Measurements from ENCODE around the gene MEGF11. TPM values are rescaled to one million over a fixed set of nuclear protein-coding genes. Genes with fewer than 3 reads are reported as not detected.

MEGF11 gene
- polyA plus RNA-seq, 1 of the 3 experiments (the other 2 are of a cell fraction) = not detected

DNA sequence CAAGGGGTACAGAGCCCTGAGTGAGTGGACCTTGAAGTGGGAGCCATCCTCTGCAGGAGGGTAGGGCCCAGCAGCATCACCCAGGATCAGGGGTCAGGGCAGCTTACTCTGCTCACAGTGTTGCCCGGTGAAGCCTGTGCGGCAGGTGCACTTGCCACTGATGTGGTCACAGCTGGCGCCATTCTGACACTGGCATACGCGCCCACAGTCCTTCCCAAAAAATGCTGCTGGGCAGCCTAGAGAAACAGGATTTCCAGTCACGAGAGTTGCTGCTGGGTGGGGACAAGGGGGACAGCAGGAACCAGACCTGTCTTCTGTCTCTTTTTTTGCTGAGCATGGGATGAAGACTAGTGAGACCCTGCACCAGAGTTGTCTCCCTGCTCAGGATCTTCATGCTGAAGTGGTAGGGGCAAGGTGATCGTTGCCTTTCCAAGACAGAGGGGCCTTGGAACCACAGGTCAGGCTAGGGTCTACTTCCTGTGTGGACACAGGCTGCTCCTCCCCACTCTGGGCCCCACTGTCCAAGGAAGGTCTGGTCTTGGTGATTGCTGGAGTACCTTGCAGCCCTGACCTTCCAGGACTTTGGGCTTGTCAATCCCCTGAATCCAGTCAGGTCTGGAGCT is 337.4 kb downstream of the MEGF11 start:
- H3K27ac ChIP-seq (ENCODE audit: low read depth in 2 of 2, low read length in 1 of 2) = no peak overlapping the region
- H3K4me1 ChIP-seq (ENCODE audit: control insufficient read depth in 1 of 2, insufficient read depth in 2 of 2, low read depth in 1 of 2, low read length in 1 of 2) = peaks cover 0 to 17% of the 10 kb centered on the region in 2 experiments; a peak in 1 of 4 replicates
- CTCF ChIA-PET = interaction anchor here (0.6 to 4.1 kb wide), 44 partner anchors 9 to 582 kb away, joined by 3 to 40 read pairs (median 4); partner anchors contain the start of gene SNAPC5
- no peaks in the 10 kb centered on the region for H3K9me2 ChIP-seq
- TF ChIP-seq PBX3 (IDR thresholded peaks at IDR 0.05) (no peak), IRF3 (IDR thresholded peaks at IDR 0.05; ENCODE audit: low read depth, low read length) (no peak)
- H3K4me2 ChIP-seq = no peak overlapping the region
- no peaks in the 10 kb centered on the region for H3K27me3 ChIP-seq (ENCODE audit: insufficient read depth)
- no peak overlapping the region for H2AFZ ChIP-seq (ENCODE audit: low read depth)
- no peaks in the 10 kb centered on the region for H4K20me1 ChIP-seq (ENCODE audit: insufficient read depth)
- H3K9ac ChIP-seq = no peak overlapping the region
- H3F3A ChIP-seq (replicated peaks; ENCODE audit: insufficient read depth) = no peaks in the 10 kb centered on the region
- POLR2A ChIA-PET = interaction anchor here (0.6 to 0.8 kb wide), 2 partner anchors 16 to 331 kb away, joined by 3 read pairs; no protein-coding TSS in a partner anchor
- H3K36me3 ChIP-seq (replicated peaks in 1 of 2; ENCODE audit: control insufficient read depth in 1 of 2, insufficient read depth in 2 of 2, low read length in 1 of 2) = peaks cover 0 to 9% of the 10 kb centered on the region in 2 experiments
- DNase-seq = no peak
- H3K9me3 ChIP-seq = no peaks in the 10 kb centered on the region
- no peaks in the 10 kb centered on the region for H3K79me2 ChIP-seq (ENCODE audit: insufficient read depth)
- H3K4me3 ChIP-seq (ENCODE audit: low read depth in 2 of 2, low read length in 1 of 2) = no peak overlapping the region
- WGBS (ENCODE audit: low lambda C conversion rate) = 17% methylated on average over 1 of the region's 7 CpGs

DNA sequence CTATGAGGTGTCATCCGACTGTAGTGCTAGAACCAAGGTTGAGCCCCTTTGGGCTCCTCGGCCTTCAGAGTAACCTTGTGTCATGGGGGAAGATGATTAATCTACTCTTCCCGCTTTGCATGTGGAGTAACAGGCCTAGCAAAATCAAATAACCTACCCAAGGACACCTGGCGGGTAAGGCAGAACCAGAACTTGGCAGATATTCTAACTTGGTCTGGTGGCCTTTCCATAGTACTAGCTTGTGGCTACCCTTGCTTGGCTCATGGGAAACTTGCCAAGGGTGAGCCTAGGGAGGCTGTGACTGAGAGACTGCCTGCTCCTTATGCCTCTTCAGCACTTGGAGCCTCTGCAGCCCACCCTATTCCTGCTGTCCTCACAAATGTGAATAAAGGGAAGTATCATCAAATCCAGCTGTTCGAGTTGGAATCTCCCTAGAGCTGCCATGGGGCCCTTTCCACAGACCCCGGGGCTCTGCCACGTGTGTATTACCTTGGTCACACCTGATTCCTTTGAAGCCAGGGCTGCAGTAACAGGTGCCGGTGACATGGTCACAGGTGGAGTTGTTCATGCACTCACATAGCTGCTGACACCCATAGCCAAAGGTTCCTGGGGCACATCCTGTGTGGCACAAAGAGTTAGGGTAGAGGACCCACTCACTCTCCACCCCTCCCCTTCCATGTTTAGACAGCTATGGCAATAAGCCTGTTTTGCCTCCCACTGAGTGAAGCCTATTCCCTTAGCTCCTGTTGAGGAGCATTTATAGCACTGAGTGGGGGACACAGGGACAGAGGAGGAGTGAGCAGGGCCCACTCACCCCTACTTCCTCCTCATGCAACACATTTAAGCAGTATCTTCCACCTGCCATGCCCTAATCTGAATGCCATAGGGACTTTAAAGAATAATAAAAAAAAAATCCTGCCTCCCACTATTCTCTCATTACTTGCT is 338.3 kb downstream of the MEGF11 start:
- no peaks in the 10 kb centered on the region for H4K20me1 ChIP-seq (ENCODE audit: insufficient read depth)
- peaks cover 0 to 14% of the 10 kb centered on the region in 2 experiments for H3K36me3 ChIP-seq (replicated peaks in 1 of 2; ENCODE audit: control insufficient read depth in 1 of 2, insufficient read depth in 2 of 2, low read length in 1 of 2)
- TF ChIP-seq TEAD4 (IDR thresholded peaks at IDR 0.05; ENCODE audit: borderline replicate concordance, insufficient read depth) (no peak), IRF3 (IDR thresholded peaks at IDR 0.05; ENCODE audit: low read depth, low read length) (no peak), MEF2A (IDR thresholded peaks at IDR 0.05; ENCODE audit: borderline replicate concordance, low read depth) (no peak), RFX5 (IDR thresholded peaks at IDR 0.05; ENCODE audit: low read length) (no peak), GABPA (IDR thresholded peaks at IDR 0.05; ENCODE audit: low read depth) (no peak), FOXJ3 (CRISPR knock-in tag; IDR thresholded peaks at IDR 0.05) (no peak), NFIC (IDR thresholded peaks at IDR 0.05; ENCODE audit: borderline replicate concordance) (no peak)
- no peak overlapping the region for H3K9ac ChIP-seq
- no peaks in the 10 kb centered on the region for H3K9me3 ChIP-seq
- H3K4me3 ChIP-seq (ENCODE audit: low read depth in 2 of 2, low read length in 1 of 2) = no peak overlapping the region
- H3K79me2 ChIP-seq (ENCODE audit: insufficient read depth) = no peaks in the 10 kb centered on the region
- no peak overlapping the region for H3K4me2 ChIP-seq
- H3K27me3 ChIP-seq (ENCODE audit: insufficient read depth) = no peaks in the 10 kb centered on the region
- no peak for DNase-seq
- ChIA-PET POLR2A (no interaction called here), CTCF (interaction anchor here (0.6 to 4.1 kb wide), 18 partner anchors 11 to 560 kb away, joined by 3 to 40 read pairs (median 4); no protein-coding TSS in a partner anchor)
- no peak overlapping the region for H3K27ac ChIP-seq (ENCODE audit: low read depth in 2 of 2, low read length in 1 of 2)
- no peak overlapping the region for H2AFZ ChIP-seq (ENCODE audit: low read depth)
- no peaks in the 10 kb centered on the region for H3K9me2 ChIP-seq
- peaks cover 0 to 13% of the 10 kb centered on the region in 2 experiments; a peak in 1 of 4 replicates for H3K4me1 ChIP-seq (ENCODE audit: control insufficient read depth in 1 of 2, insufficient read depth in 2 of 2, low read depth in 1 of 2, low read length in 1 of 2)
- H3F3A ChIP-seq (replicated peaks; ENCODE audit: insufficient read depth) = no peaks in the 10 kb centered on the region
- 89% methylated on average over 8 of the region's 8 CpGs for WGBS (ENCODE audit: low lambda C conversion rate)
